ENCODE measurements around the gene CEP164.

Gene CEP164

GRCh38 chr11:117428186-117428855, 100.7 kb downstream of the CEP164 start:
- H3K9me3 ChIP-seq (ENCODE audit: control insufficient read depth, insufficient read depth, low read length), result no peaks in the 10 kb centered on the region
- peaks cover 5% of the 10 kb centered on the region for H3K4me1 ChIP-seq (ENCODE audit: control insufficient read depth, insufficient read depth, low read length)
- H3K4me3 ChIP-seq (ENCODE audit: low read depth, low read length), result no peak overlapping the region
- H3K27me3 ChIP-seq (ENCODE audit: control insufficient read depth, insufficient read depth, low read length), result no peaks in the 10 kb centered on the region
- H3K9ac ChIP-seq (ENCODE audit: low read depth, low read length), result no peak overlapping the region
- no peaks in the 10 kb centered on the region for H3K36me3 ChIP-seq (ENCODE audit: control insufficient read depth, insufficient read depth, low read length)

- Histone ChIP-seq H3K4me3 (ENCODE audit: low read depth, low read length) (no peak overlapping the region), H3K36me3 (ENCODE audit: control insufficient read depth, insufficient read depth, low read length) (no peaks in the 10 kb centered on the region)
These were observed 101.2 kb downstream of the CEP164 start for GRCh38 chr11:117428856-117429229.

GRCh38 chr11:117430293-117430955, 102.8 kb downstream of the CEP164 start:
- Histone ChIP-seq H3K4me3 (ENCODE audit: low read depth, low read length) (no peak overlapping the region), H3K4me1 (ENCODE audit: control insufficient read depth, insufficient read depth, low read length) (peaks cover 5% of the 10 kb centered on the region), H3K27me3 (ENCODE audit: control insufficient read depth, insufficient read depth, low read length) (no peaks in the 10 kb centered on the region), H3K9ac (ENCODE audit: low read depth, low read length) (no peak overlapping the region), H3K36me3 (ENCODE audit: control insufficient read depth, insufficient read depth, low read length) (no peaks in the 10 kb centered on the region), H3K9me3 (ENCODE audit: control insufficient read depth, insufficient read depth, low read length) (no peaks in the 10 kb centered on the region)

More at GRCh38 chr11:117428856-117429229, 101.2 kb downstream of the CEP164 start:
- Histone ChIP-seq H3K27me3 (ENCODE audit: control insufficient read depth, insufficient read depth, low read length) (no peaks in the 10 kb centered on the region), H3K4me1 (ENCODE audit: control insufficient read depth, insufficient read depth, low read length) (peaks cover 5% of the 10 kb centered on the region), H3K9me3 (ENCODE audit: control insufficient read depth, insufficient read depth, low read length) (no peaks in the 10 kb centered on the region), H3K9ac (ENCODE audit: low read depth, low read length) (no peak overlapping the region)

GRCh38 chr11:117431436-117431835, 103.8 kb downstream of the CEP164 start:
- H3K4me3 ChIP-seq (ENCODE audit: low read depth, low read length), result no peak overlapping the region
- H3K9ac ChIP-seq (ENCODE audit: low read depth, low read length), result no peak overlapping the region
- no peaks in the 10 kb centered on the region for H3K36me3 ChIP-seq (ENCODE audit: control insufficient read depth, insufficient read depth, low read length)
- peaks cover 2% of the 10 kb centered on the region for H3K4me1 ChIP-seq (ENCODE audit: control insufficient read depth, insufficient read depth, low read length)
- no peaks in the 10 kb centered on the region for H3K27me3 ChIP-seq (ENCODE audit: control insufficient read depth, insufficient read depth, low read length)
- no peaks in the 10 kb centered on the region for H3K9me3 ChIP-seq (ENCODE audit: control insufficient read depth, insufficient read depth, low read length)

GRCh38 chr11:117433717-117434116, 106.1 kb downstream of the CEP164 start:
- no peaks in the 10 kb centered on the region for H3K4me1 ChIP-seq (ENCODE audit: control insufficient read depth, insufficient read depth, low read length)
- no peak overlapping the region for H3K9ac ChIP-seq (ENCODE audit: low read depth, low read length)
- no peaks in the 10 kb centered on the region for H3K36me3 ChIP-seq (ENCODE audit: control insufficient read depth, insufficient read depth, low read length)
- H3K27me3 ChIP-seq (ENCODE audit: control insufficient read depth, insufficient read depth, low read length), result no peaks in the 10 kb centered on the region
- H3K9me3 ChIP-seq (ENCODE audit: control insufficient read depth, insufficient read depth, low read length), result no peaks in the 10 kb centered on the region
- H3K4me3 ChIP-seq (ENCODE audit: low read depth, low read length), result no peak overlapping the region

GRCh38 chr11:117434481-117434880, 106.8 kb downstream of the CEP164 start:
- Histone ChIP-seq H3K27me3 (ENCODE audit: control insufficient read depth, insufficient read depth, low read length) (no peaks in the 10 kb centered on the region), H3K4me3 (ENCODE audit: low read depth, low read length) (no peak overlapping the region), H3K4me1 (ENCODE audit: control insufficient read depth, insufficient read depth, low read length) (no peaks in the 10 kb centered on the region), H3K9ac (ENCODE audit: low read depth, low read length) (no peak overlapping the region), H3K9me3 (ENCODE audit: control insufficient read depth, insufficient read depth, low read length) (no peaks in the 10 kb centered on the region), H3K36me3 (ENCODE audit: control insufficient read depth, insufficient read depth, low read length) (no peaks in the 10 kb centered on the region)

GRCh38 chr11:117435326-117435725, 107.7 kb downstream of the CEP164 start:
- Histone ChIP-seq H3K36me3 (ENCODE audit: control insufficient read depth, insufficient read depth, low read length) (no peaks in the 10 kb centered on the region), H3K4me3 (ENCODE audit: low read depth, low read length) (no peak overlapping the region), H3K27me3 (ENCODE audit: control insufficient read depth, insufficient read depth, low read length) (no peaks in the 10 kb centered on the region), H3K9ac (ENCODE audit: low read depth, low read length) (no peak overlapping the region), H3K4me1 (ENCODE audit: control insufficient read depth, insufficient read depth, low read length) (no peaks in the 10 kb centered on the region), H3K9me3 (ENCODE audit: control insufficient read depth, insufficient read depth, low read length) (no peaks in the 10 kb centered on the region)

GRCh38 chr11:117437041-117437790, 109.6 kb downstream of the CEP164 start:
- Histone ChIP-seq H3K27me3 (ENCODE audit: control insufficient read depth, insufficient read depth, low read length) (no peaks in the 10 kb centered on the region), H3K9me3 (ENCODE audit: control insufficient read depth, insufficient read depth, low read length) (no peaks in the 10 kb centered on the region), H3K4me1 (ENCODE audit: control insufficient read depth, insufficient read depth, low read length) (no peaks in the 10 kb centered on the region), H3K36me3 (ENCODE audit: control insufficient read depth, insufficient read depth, low read length) (no peaks in the 10 kb centered on the region), H3K9ac (ENCODE audit: low read depth, low read length) (no peak overlapping the region), H3K4me3 (ENCODE audit: low read depth, low read length) (no peak overlapping the region)

GRCh38 chr11:117437791-117438130, 110.1 kb downstream of the CEP164 start:
- Histone ChIP-seq H3K4me3 (ENCODE audit: low read depth, low read length) (no peak overlapping the region), H3K9me3 (ENCODE audit: control insufficient read depth, insufficient read depth, low read length) (no peaks in the 10 kb centered on the region), H3K36me3 (ENCODE audit: control insufficient read depth, insufficient read depth, low read length) (no peaks in the 10 kb centered on the region), H3K9ac (ENCODE audit: low read depth, low read length) (no peak overlapping the region), H3K4me1 (ENCODE audit: control insufficient read depth, insufficient read depth, low read length) (no peaks in the 10 kb centered on the region), H3K27me3 (ENCODE audit: control insufficient read depth, insufficient read depth, low read length) (no peaks in the 10 kb centered on the region)

GRCh38 chr11:117438371-117439000, 110.8 kb downstream of the CEP164 start:
- H3K4me3 ChIP-seq (ENCODE audit: low read depth, low read length), result no peak overlapping the region
- H3K27me3 ChIP-seq (ENCODE audit: control insufficient read depth, insufficient read depth, low read length), result no peaks in the 10 kb centered on the region
- no peaks in the 10 kb centered on the region for H3K9me3 ChIP-seq (ENCODE audit: control insufficient read depth, insufficient read depth, low read length)
- no peak overlapping the region for H3K9ac ChIP-seq (ENCODE audit: low read depth, low read length)
- no peaks in the 10 kb centered on the region for H3K36me3 ChIP-seq (ENCODE audit: control insufficient read depth, insufficient read depth, low read length)
- H3K4me1 ChIP-seq (ENCODE audit: control insufficient read depth, insufficient read depth, low read length), result no peaks in the 10 kb centered on the region

GRCh38 chr11:117439256-117439655, 111.6 kb downstream of the CEP164 start:
- H3K9ac ChIP-seq (ENCODE audit: low read depth, low read length), result no peak overlapping the region
- H3K9me3 ChIP-seq (ENCODE audit: control insufficient read depth, insufficient read depth, low read length), result no peaks in the 10 kb centered on the region
- H3K36me3 ChIP-seq (ENCODE audit: control insufficient read depth, insufficient read depth, low read length), result no peaks in the 10 kb centered on the region
- H3K4me1 ChIP-seq (ENCODE audit: control insufficient read depth, insufficient read depth, low read length), result no peaks in the 10 kb centered on the region
- no peaks in the 10 kb centered on the region for H3K27me3 ChIP-seq (ENCODE audit: control insufficient read depth, insufficient read depth, low read length)
- no peak overlapping the region for H3K4me3 ChIP-seq (ENCODE audit: low read depth, low read length)

All from iPS-15b (cell line).